Measurements from ENCODE around the gene ANKRD33. TPM values are rescaled to one million over a fixed set of nuclear protein-coding genes. Genes with fewer than 3 reads are reported as not detected.

ANKRD33 gene
- total RNA-seq, 1 experiment from 2014 or later = not detected

DNA sequence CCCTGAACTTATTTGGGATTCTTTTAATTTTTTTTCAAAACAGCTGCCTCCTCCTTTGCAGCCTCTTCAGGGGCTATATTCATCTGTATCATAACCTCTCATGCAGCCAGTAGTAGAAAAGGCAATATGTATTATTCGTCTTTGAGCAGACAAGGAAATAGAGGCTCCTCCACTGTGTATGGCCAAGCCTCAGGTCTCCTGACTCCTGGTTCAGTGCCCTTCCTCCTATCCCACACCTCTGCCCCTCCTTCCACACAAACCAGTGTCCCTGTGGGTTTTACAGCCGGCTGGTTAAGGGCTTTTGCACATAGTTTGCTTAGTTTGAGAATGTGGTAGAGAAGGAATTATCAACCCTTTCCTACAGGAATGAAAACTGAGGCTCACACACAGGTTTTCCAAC, 10.6 kb downstream of the ANKRD33 start:
- Histone ChIP-seq H3F3A (ENCODE audit: low read length, unreplicated experiment) (no peaks in the 10 kb centered on the region), H3K9me3 (ENCODE audit: low read length) (no peaks in the 10 kb centered on the region), H3K4me3 (ENCODE audit: low read length) (no peak overlapping the region), H3K4me1 (ENCODE audit: insufficient read depth, low read length) (no peaks in the 10 kb centered on the region), H2AFZ (ENCODE audit: low read length) (no peak overlapping the region), H4K20me1 (ENCODE audit: low read length) (no peaks in the 10 kb centered on the region), H3K79me2 (ENCODE audit: low read length) (no peaks in the 10 kb centered on the region), H3K36me3 (ENCODE audit: low read depth, low read length) (no peaks in the 10 kb centered on the region), H3K9me2 (replicated peaks; ENCODE audit: low read length) (no peaks in the 10 kb centered on the region), H3K27me3 (ENCODE audit: low read length) (no peaks in the 10 kb centered on the region), H3K4me2 (ENCODE audit: low read length) (no peak overlapping the region), H3K27ac (ENCODE audit: low read length) (no peak overlapping the region), H3K9ac (ENCODE audit: low read length) (no peak overlapping the region)
- no peak for TF ChIP-seq EZH2 (IDR thresholded peaks at IDR 0.05; ENCODE audit: low read length, unreplicated experiment)
- no peak for TF ChIP-seq EZH2phosphoT487 (IDR thresholded peaks at IDR 0.05; ENCODE audit: borderline replicate concordance, low read length)
- no peak for TF ChIP-seq CTCF (conservative IDR thresholded peaks at IDR 0.05; ENCODE audit: low read depth, low read length)
- BruUV-seq (replicated peaks) = no TSS peak
- ChIA-PET CTCF (no interaction called here), POLR2A (ENCODE audit: unreplicated experiment) (no interaction called here)
- ATAC-seq (no peak), DNase-seq (no peak)
- intact Hi-C loops (cut with micrococcal nuclease) = no loop called here

- TF ChIP-seq EZH2phosphoT487 (IDR thresholded peaks at IDR 0.05; ENCODE audit: borderline replicate concordance, low read length) = no peak
- TF ChIP-seq EZH2 (IDR thresholded peaks at IDR 0.05; ENCODE audit: low read length, unreplicated experiment) = no peak
- H3K27ac ChIP-seq (ENCODE audit: low read length) = no peak overlapping the region
- H3K79me2 ChIP-seq (ENCODE audit: low read length) = no peaks in the 10 kb centered on the region
- no peaks in the 10 kb centered on the region for H3K36me3 ChIP-seq (ENCODE audit: low read depth, low read length)
- no peaks in the 10 kb centered on the region for H3F3A ChIP-seq (ENCODE audit: low read length, unreplicated experiment)
- H3K27me3 ChIP-seq (ENCODE audit: low read length) = no peaks in the 10 kb centered on the region
- intact Hi-C loops (cut with micrococcal nuclease) = no loop called here
- no peak overlapping the region for H2AFZ ChIP-seq (ENCODE audit: low read length)
- ATAC-seq (no peak), DNase-seq (peak; percentile 9)
- no peak overlapping the region for H3K4me3 ChIP-seq (ENCODE audit: low read length)
- no TSS peak for BruUV-seq (replicated peaks)
- H3K4me1 ChIP-seq (ENCODE audit: insufficient read depth, low read length) = no peaks in the 10 kb centered on the region
- POLR2A ChIA-PET (ENCODE audit: unreplicated experiment) = no interaction called here
- no peaks in the 10 kb centered on the region for H3K9me2 ChIP-seq (replicated peaks; ENCODE audit: low read length)
- H3K9ac ChIP-seq (ENCODE audit: low read length) = no peak overlapping the region
- no peak overlapping the region for H3K4me2 ChIP-seq (ENCODE audit: low read length)
- CTCF ChIA-PET = no interaction called here
- no peaks in the 10 kb centered on the region for H4K20me1 ChIP-seq (ENCODE audit: low read length)
- no peaks in the 10 kb centered on the region for H3K9me3 ChIP-seq (ENCODE audit: low read length)
Measured at GRCh38 chr12:51898937-51899336, 11.0 kb downstream of the ANKRD33 start.

DNA sequence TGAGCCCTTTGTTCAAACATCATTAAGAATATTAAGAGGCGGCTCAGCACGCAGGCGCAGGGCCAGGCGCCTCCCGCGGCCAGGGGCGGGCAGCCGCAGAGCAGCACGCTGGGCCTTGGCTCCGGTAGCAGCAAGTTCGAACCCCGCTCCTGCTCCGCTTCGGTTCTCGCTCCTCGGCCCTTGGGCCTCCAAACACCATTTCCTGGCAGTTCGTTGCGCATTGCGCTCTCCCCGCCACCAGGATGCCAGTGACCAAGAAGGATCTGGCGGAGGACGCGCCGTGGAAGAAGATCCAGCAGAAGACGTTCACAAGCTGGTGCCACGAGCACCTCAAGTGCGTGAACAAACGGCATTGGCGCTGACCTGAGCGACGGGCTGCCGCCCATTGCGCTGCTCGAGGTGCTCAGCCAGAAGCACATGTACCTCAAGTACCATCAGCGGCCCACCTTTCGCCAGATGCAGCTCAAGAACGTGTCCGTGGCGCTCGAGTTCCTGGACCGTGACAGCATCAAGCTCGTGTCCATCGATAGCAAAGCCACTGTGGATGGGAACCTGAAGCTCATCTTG, 12.5 kb downstream of the ANKRD33 start:
- no peaks in the 10 kb centered on the region for H3K9me2 ChIP-seq (replicated peaks; ENCODE audit: low read length)
- intact Hi-C loops (cut with micrococcal nuclease) = no loop called here
- H3K4me2 ChIP-seq (ENCODE audit: low read length) = no peak overlapping the region
- no peaks in the 10 kb centered on the region for H3K9me3 ChIP-seq (ENCODE audit: low read length)
- no peaks in the 10 kb centered on the region for H3F3A ChIP-seq (ENCODE audit: low read length, unreplicated experiment)
- BruUV-seq (replicated peaks) = no TSS peak
- H3K79me2 ChIP-seq (ENCODE audit: low read length) = no peaks in the 10 kb centered on the region
- no peaks in the 10 kb centered on the region for H4K20me1 ChIP-seq (ENCODE audit: low read length)
- CTCF ChIA-PET = no interaction called here
- DNase-seq (no peak), ATAC-seq (no peak)
- H2AFZ ChIP-seq (ENCODE audit: low read length) = no peak overlapping the region
- no peak overlapping the region for H3K9ac ChIP-seq (ENCODE audit: low read length)
- POLR2A ChIA-PET (ENCODE audit: unreplicated experiment) = no interaction called here
- H3K27ac ChIP-seq (ENCODE audit: low read length) = no peak overlapping the region
- H3K4me3 ChIP-seq (ENCODE audit: low read length) = no peak overlapping the region
- H3K4me1 ChIP-seq (ENCODE audit: insufficient read depth, low read length) = no peaks in the 10 kb centered on the region
- TF ChIP-seq EZH2phosphoT487 (IDR thresholded peaks at IDR 0.05; ENCODE audit: borderline replicate concordance, low read length) (no peak), CTCF (conservative IDR thresholded peaks at IDR 0.05; ENCODE audit: low read depth, low read length) (no peak), EZH2 (IDR thresholded peaks at IDR 0.05; ENCODE audit: low read length, unreplicated experiment) (no peak)
- no peaks in the 10 kb centered on the region for H3K27me3 ChIP-seq (ENCODE audit: low read length)
- H3K36me3 ChIP-seq (ENCODE audit: low read depth, low read length) = no peaks in the 10 kb centered on the region
